Renal pelvis (tissue), 4 donors: Measurements from ENCODE around the gene B4GALT2. TPM values are rescaled to one million over a fixed set of nuclear protein-coding genes. Genes with fewer than 3 reads are reported as not detected.

Experiments
- DNase-seq: peaks from one replicate; pipeline ENCODE4 v3.0.0-alpha.2; 2013
- polyA plus RNA-seq, 3 donors: library from polyadenylated mRNA; unstranded; fragments of 120-200 nt; gene quantifications; one replicate each; pipeline ENCODE4 v1.2.1, GENCODE V29; 2013; ENCODE audit not compliant: insufficient read length in 3 of 3

B4GALT2 gene
- polyA plus RNA-seq, 3 donors: 38.0 to 50.6 (median 42.1) TPM

DNA sequence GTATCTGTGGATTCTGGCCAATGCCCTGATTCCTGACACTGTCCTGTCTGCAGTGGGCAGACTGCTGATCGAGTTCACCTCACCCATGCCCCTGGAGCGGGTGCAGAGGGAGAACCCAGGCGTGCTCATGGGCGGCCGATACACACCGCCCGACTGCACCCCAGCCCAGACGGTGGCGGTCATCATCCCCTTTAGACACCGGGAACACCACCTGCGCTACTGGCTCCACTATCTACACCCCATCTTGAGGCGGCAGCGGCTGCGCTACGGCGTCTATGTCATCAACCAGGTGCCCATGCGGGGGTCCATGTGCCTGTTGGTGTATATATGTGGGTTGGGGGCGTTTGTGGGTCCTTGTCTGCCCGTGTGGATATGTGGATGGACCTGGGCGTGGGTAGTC lies 2.6 kb downstream of the B4GALT2 start:
- DNase-seq: no peak

GRCh38 chr1:43982241-43982640 lies 3.2 kb downstream of the B4GALT2 start:
- DNase-seq: no peak

DNA sequence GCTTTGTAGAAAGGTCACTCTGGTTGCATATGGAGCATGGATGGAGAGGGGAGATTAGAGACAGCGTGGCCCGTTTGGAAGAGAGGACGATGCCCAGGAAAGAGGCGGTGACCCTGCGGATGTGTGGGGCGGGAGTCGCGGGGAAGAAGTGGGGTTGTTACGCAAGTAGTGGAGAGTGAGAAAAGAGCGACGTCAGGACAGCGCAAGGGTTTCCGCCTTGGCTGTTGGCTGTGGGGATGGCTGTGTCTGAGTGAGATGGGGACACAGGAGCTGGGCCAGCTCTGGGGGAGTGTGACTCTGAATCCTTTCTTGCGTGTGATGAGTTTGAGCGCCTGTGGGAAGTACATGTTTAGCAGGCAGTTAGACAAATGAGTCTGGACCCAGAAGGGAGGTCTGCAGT lies 3.8 kb downstream of the B4GALT2 start:
- no peak for DNase-seq

- no peak for DNase-seq
Measured at GRCh38 chr1:43983253-43983899, 4.4 kb downstream of the B4GALT2 start.

DNA sequence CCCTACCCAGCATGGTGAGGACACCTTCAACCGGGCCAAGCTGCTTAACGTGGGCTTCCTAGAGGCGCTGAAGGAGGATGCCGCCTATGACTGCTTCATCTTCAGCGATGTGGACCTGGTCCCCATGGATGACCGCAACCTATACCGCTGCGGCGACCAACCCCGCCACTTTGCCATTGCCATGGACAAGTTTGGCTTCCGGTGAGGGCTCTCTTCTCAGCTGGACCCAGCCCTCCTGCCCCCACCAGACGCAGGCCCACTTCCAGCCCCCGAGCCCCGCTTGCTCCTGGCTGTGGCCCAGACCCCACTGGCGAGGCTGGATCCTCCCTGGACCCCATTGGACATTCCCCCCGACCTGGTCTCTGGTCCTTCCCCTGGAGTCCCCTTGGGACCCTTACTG lies 5.8 kb downstream of the B4GALT2 start:
- no peak for DNase-seq

DNA sequence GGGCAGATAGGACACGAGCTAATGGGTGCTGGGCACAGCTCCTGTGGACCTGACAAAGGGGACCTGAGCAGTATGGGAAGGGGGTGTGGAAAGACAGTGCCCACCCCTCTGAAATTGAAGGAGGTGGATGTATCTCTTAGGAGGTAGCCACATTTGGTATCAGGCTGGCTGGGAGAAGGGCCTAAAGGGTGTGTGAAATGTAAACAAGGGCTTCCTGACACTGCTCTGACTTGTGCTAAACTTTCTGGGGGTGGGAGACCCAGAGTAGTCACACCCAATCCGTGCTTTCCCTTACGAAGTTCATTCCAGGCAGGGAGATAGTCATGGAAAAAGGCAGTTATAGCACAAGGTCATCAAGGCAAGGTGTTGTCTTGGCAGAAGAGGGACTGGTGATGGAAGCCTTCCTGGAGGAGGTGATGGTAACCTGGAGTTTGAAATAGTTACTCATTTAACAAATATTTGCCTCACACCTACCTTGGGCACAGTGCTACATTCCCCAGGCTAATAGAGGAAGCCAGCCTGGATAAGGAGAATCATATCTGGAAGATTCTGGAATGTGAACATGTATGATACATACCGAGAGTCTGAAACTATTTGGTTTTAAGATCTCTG lies 7.1 kb downstream of the B4GALT2 start:
- DNase-seq: no peak

GRCh38 chr1:43986712-43987111 lies 7.7 kb downstream of the B4GALT2 start:
- DNase-seq: no peak

DNA sequence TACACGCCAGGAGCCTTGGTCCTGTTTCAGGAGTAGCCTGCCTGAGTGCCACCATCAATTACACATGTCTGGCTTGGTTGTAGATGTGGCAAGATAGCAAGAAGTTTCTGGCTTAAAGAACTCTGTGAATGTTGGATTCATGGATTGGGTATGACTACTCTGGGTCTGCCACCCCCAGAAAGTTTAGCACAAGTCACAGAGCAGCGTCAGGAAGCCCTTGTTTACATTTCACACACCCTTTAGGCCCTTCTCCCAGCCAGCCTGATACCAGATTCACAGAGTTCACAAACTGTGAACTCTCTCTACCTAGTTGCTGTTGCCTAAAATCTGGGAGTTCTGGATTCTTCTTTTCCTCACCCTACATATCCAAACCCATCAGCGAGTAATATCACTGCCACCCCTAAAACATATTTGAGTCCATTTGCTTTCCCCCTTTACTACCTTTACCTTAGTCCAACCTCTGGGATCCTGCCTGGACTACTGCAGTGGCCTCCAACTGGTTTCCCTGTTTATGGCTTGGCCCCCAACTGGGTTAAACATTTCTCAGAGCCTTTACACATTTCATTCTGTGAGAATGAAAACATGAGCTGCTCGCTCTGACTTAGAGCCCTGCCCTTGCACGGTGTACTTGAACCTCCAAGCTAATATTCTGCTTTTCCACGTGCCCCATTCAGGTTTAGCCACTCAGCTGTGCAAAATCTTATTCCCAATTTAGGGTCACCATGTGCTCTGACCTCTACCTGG lies 8.3 kb downstream of the B4GALT2 start:
- DNase-seq: no peak

- no peak for DNase-seq
Measured at GRCh38 chr1:43990271-43991199, 11.5 kb downstream of the B4GALT2 start.

DNA sequence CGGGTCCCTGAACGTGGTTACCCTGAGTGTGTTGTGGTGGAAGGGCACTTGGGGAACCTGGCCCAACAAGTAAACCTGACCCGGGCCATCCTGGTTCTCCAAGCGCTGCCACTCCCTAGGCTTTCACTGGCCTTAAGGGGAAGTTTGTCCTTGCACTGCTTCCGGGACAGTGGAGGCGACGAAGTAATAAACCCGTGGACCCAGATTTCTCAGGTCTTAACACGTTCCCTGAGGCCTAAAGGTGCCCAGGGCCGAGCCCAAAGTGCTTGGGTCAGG lies 12.1 kb downstream of the B4GALT2 start:
- no peak for DNase-seq

- DNase-seq: peak; percentile 66
Measured at GRCh38 chr1:43991476-43992231, 12.6 kb downstream of the B4GALT2 start, which contains the start of gene CCDC24. Gene CCDC24, plus strand, starts transcription at chr1:43991599. Its CDS starts 280 bp downstream, at chr1:43991879.

- DNase-seq: no peak
Measured at GRCh38 chr1:43992232-43992995, 13.4 kb downstream of the B4GALT2 start.

DNA sequence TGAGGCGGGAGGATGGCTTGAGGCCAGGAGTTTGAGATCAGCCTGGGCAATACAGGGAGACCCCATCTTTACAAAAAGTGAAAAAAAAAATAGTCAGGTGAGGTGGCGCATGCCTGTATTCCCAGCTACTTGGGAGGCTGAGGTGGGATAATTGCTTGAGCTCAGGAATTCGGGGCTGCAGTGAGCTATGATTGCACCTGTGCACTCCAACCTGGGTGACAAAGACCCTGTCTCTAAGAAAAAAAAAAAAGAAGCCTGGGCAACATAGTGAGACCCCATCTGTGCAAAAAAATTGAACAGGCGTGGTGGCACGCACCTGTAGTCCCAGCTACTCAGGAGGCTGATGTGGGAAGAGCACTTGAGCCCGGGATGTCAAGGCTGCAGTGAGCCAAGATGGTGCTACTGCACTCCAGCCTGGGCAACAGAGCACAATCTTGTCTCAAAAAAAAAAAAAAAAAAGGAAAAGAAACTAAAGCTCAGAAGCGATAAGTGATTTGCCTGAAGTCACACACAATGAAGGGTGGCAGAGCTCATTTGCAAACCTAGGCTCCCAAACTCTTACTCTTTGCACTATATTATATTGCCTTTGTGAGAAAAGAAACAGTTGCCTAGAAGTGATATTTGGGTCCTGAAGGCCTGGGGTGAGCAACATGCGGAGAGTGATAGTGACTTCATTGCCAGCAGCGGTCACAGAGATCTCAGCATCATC lies 14.3 kb downstream of the B4GALT2 start:
- DNase-seq: no peak

- no peak for DNase-seq
Measured at GRCh38 chr1:43994071-43994470, 15.1 kb downstream of the B4GALT2 start.

- DNase-seq: no peak
Measured at GRCh38 chr1:43994794-43995790, 16.1 kb downstream of the B4GALT2 start.

DNA sequence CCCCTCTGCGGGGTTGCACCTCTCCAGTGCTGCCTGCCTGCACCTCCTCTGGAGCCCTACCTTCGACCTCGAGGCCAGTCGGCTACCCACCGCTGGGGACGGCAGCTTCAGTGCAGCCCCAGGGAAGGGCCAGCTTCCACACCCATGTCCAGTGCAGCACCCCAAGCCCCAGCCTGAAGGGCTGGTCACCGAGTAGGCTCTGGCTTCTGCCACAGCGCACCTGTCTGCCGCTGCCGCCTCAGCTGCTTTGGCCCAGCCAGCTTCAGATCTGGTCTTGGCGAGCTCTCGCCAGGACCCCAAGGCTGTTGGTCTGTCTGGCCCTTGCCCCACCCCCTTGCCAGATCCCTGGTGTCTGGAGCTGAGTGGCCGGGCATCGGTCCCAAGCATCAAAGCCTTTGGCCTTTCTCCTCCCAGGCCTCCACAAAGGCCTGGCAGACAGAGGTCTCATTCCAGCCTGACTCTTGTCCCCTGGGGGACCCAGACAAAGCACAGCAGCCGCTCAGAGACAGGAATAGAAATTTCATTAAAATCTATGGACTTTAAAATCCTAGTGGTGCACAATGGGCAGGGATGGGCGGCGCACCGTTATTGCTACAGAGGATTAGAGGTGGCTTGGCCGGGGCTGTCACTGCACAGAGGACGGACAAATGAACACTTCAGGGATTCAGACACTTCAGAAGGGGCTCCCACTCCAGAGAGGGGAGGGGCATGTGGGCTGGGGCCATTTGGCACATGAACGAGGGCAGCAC lies 17.1 kb downstream of the B4GALT2 start:
- no peak for DNase-seq

- no peak for DNase-seq
Measured at GRCh38 chr1:43996733-43997115, 17.7 kb downstream of the B4GALT2 start.
